ENCODE results near the gene POLE2.

Gene POLE2

DNA sequence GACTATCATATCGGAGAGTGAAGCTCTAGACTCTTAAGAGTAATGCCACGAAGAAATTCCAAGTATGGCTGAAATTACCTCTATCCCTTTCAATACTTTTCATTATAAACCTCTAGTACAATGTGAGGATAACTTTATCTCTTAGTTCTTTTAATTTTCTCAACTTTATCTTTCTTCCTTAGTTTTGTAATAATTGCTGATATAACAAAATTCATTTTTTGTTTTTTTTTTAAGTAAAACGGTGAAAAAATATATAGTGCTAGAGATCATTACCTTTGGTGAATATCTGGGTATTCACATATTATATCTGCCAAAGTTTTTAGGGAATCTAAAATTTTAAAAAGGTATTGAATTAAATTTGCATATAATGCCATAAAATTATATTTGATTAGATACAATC, 33.5 kb downstream of the POLE2 start:
- TF ChIP-seq, protein P1, sequence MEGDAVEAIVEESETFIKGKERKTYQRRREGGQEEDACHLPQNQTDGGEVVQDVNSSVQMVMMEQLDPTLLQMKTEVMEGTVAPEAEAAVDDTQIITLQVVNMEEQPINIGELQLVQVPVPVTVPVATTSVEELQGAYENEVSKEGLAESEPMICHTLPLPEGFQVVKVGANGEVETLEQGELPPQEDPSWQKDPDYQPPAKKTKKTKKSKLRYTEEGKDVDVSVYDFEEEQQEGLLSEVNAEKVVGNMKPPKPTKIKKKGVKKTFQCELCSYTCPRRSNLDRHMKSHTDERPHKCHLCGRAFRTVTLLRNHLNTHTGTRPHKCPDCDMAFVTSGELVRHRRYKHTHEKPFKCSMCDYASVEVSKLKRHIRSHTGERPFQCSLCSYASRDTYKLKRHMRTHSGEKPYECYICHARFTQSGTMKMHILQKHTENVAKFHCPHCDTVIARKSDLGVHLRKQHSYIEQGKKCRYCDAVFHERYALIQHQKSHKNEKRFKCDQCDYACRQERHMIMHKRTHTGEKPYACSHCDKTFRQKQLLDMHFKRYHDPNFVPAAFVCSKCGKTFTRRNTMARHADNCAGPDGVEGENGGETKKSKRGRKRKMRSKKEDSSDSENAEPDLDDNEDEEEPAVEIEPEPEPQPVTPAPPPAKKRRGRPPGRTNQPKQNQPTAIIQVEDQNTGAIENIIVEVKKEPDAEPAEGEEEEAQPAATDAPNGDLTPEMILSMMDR (conservative IDR thresholded peaks at IDR 0.05; ENCODE audit: control insufficient read depth, insufficient read depth, low read depth, low read length), result no peak
- H3K4me3 ChIP-seq (ENCODE audit: control insufficient read depth, low read depth, low read length), result no peak overlapping the region
- DNase-seq (ENCODE audit: low read depth), result no peak

DNA sequence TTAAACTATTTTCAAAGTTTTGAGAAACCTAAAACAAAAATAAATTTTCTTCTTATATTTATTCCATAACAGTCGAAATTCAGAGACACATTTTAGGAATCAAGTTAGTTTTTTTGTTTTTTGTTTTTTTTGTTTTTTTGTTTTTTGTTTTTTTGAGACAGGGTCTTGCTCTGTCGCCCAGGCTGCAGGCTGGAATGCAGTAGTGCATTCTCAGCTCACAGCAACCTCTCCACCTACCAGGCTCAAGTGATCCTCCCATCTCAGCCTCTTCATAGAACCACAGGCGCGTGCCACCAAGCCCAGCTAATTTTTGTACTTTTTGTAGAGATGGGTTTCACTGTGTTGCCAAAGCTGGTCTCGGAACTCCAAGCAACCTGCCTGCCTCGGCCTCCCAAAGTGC, 34.5 kb downstream of the POLE2 start:
- TF ChIP-seq, protein P1 (conservative IDR thresholded peaks at IDR 0.05; ENCODE audit: control insufficient read depth, insufficient read depth, low read depth, low read length), result no peak
- DNase-seq (ENCODE audit: low read depth), result no peak
- no peak overlapping the region for H3K4me3 ChIP-seq (ENCODE audit: control insufficient read depth, low read depth, low read length)

DNA sequence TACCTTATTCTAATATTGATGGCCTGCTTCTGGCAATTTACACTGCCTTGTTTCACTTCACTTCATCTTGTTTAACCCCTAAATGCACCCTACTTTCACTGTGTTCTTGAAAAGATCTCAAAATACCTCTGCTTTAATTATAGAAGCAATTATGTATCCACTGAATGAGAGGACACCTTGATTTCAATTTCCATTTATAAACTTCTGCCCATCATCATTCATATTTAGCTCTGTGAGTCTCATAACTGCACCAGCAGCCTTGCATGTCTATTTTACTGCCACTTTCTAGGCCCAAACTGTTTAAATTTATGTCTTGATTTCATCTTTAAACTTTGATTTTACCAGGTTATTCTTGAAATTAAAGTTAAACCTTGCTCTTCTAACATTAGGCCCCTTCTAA, 45.9 kb downstream of the POLE2 start:
- H3K4me3 ChIP-seq (ENCODE audit: control insufficient read depth, low read depth, low read length), result no peak overlapping the region
- TF ChIP-seq, protein P1 (conservative IDR thresholded peaks at IDR 0.05; ENCODE audit: control insufficient read depth, insufficient read depth, low read depth, low read length), result no peak
- DNase-seq (ENCODE audit: low read depth), result no peak

DNA sequence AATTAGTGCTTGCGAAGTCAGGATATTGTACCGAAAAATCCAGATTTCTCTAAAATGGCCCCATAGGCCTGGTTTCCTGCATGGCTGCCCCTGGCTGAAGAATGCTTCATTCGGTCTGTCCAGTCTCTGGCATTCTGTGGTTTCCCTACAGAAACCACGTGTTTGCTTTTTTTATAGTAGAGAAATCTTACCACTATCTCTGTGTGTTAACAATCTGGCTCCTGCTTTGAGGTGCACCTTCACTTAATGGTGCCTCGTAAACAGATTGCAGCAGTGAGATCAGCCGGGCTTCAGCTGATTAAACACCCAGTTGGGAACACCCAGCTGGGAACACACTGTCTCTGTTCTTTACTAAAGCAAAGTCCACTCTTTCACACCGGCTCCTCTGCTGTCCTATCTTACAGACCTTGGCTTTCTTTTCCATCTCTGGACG, 46.3 kb downstream of the POLE2 start:
- no peak for DNase-seq (ENCODE audit: low read depth)
- TF ChIP-seq, protein P1 (conservative IDR thresholded peaks at IDR 0.05; ENCODE audit: control insufficient read depth, insufficient read depth, low read depth, low read length), result no peak
- H3K4me3 ChIP-seq (ENCODE audit: control insufficient read depth, low read depth, low read length), result no peak overlapping the region

DNA sequence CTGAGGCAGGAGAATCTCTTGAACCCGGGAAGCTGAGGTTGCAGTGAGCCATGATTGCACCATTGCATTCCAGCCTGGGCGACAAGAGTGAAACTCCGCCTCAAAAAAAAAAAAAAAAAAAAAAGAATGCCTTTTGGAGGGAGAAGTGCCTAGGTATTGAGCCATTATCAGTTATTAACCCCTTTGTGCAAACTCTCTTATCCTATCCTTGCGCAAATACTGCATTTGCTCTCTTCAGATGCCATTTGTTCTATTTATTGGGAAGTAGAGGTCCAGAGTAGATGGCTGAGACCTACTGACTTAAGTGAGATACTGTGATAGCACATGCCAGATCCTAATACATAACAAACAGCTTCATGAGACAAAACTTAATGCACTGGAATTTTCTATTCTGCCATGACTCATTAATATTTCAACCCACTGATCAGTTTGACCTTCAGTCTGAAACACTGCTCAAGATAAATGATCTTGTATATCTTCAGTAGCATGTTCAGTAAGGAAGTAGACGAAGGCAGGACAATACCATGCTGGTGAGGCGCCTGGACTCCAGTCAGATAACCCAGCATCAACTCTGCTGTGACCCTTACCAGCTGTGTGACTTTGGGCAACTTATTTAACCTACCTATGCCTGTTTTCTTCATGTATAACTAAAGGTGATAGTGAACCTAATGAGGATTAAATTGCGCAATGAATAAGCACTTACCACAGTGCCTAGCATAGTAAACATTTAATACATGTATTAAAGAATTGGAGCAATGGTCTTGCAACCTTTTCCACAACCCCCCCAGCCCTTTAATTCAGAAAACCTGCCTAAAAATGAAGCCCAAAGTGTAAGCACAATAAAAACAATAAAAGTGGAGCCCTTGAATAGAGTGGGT, 47.2 kb downstream of the POLE2 start:
- no peak overlapping the region for H3K4me3 ChIP-seq (ENCODE audit: control insufficient read depth, low read depth, low read length)
- TF ChIP-seq, protein P1 (conservative IDR thresholded peaks at IDR 0.05; ENCODE audit: control insufficient read depth, insufficient read depth, low read depth, low read length), result no peak
- DNase-seq (ENCODE audit: low read depth), result no peak

DNA sequence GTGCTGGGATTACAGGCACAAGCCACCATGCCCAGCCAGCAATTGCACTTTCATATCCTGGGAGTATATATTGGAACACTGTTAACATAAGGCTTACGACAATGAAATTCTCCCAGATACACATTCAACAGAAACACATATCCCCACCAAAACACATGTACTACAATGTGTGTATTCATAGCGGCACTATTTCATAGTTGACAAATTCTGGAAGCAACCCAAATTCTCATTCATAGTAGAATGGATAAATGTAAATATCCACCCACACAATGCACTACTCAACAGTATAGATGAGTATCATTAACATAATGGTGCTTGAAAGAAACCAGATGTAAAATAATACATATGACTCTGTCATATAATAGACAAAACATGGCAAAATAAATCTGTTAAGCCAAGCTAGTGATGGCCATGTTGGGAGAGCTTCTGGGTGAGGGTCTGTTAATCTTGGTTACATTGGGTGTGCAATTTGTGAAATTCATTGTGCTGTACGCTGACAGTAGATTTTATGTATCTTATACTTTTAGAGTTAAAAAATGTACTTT, 50.4 kb downstream of the POLE2 start:
- no peak overlapping the region for H3K4me3 ChIP-seq (ENCODE audit: control insufficient read depth, low read depth, low read length)
- TF ChIP-seq, protein P1 (conservative IDR thresholded peaks at IDR 0.05; ENCODE audit: control insufficient read depth, insufficient read depth, low read depth, low read length), result no peak
- no peak for DNase-seq (ENCODE audit: low read depth)

Measured in fibroblast of mammary gland (primary cell).